ENCODE results near the gene MAP1LC3A.

Gene MAP1LC3A

DNA sequence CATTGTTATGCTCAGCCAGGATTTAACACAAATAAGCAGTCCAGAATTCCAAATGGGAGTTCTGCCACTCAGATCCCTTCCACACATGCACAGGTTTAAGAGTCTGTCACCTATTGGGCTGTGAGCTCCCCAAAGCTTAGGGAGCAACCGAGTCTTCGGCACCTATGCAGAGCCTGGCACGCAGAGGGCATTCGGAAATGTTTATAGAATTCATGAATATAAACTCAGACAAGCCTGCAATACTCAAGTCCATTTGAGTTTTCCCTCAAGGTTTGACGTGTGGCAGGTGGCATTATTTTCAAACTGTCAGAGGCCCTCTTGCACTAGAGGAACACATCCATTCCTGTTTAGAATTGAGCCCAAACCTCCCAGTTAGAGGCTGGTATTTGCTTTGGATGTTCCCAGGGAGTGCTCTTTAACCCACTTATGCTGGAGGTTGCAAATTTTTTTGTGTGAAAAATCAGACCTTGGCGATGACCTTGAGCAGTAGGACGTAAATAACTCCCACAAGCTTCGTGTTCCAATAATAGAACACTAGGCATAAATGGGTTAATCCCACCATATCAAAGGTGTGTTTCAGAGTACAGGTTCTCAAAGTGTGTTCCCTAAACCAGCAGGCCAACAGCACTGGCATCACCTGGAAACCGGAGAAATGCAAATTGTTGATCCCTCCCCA lies 28.1 kb downstream of the MAP1LC3A start:
- no peak for TF ChIP-seq CTCF (IDR thresholded peaks at IDR 0.05; ENCODE audit: low read depth, low read length, missing control alignments)
- no peak for DNase-seq (ENCODE audit: extremely low read depth, low read depth)
- H3K4me3 ChIP-seq (replicated peaks; ENCODE audit: low read depth, low read length), result no peak overlapping the region

GRCh38 chr20:34595377-34596184 lies 37.1 kb downstream of the MAP1LC3A start:
- DNase-seq (ENCODE audit: extremely low read depth, low read depth), result no peak
- H3K4me3 ChIP-seq (replicated peaks; ENCODE audit: low read depth, low read length), result no peak overlapping the region
- no peak for TF ChIP-seq CTCF (IDR thresholded peaks at IDR 0.05; ENCODE audit: low read depth, low read length, missing control alignments)

- H3K4me3 ChIP-seq (replicated peaks; ENCODE audit: low read depth, low read length), result no peak overlapping the region
- TF ChIP-seq CTCF (IDR thresholded peaks at IDR 0.05; ENCODE audit: low read depth, low read length, missing control alignments), result no peak
- DNase-seq (ENCODE audit: extremely low read depth, low read depth), result no peak
Measured at GRCh38 chr20:34600892-34601653, 42.6 kb downstream of the MAP1LC3A start.

GRCh38 chr20:34604980-34605788 lies 46.7 kb downstream of the MAP1LC3A start:
- no peak overlapping the region for H3K4me3 ChIP-seq (replicated peaks; ENCODE audit: low read depth, low read length)
- DNase-seq (ENCODE audit: extremely low read depth, low read depth), result peak; percentile 93
- no peak for TF ChIP-seq CTCF (IDR thresholded peaks at IDR 0.05; ENCODE audit: low read depth, low read length, missing control alignments)

DNA sequence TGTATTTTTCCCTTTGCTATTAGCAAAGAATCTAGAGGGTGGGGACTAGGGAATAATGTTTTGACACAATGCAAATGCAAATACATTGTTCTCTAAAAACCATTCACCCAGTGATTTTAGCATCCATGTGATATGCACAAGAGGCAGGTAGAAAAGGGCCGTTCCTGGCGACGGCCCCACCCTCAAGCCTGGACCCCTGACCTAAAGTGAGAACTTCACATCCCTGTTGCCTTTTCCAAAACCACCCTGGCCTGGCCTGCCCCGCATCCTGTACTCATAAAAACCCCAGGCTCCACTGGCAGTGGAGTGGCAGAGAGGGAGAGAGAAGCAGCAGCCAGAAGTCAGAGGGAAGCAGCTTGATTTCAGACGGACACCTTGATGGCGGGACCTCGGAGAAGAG lies 48.5 kb downstream of the MAP1LC3A start:
- DNase-seq (ENCODE audit: extremely low read depth, low read depth), result no peak
- TF ChIP-seq CTCF (IDR thresholded peaks at IDR 0.05; ENCODE audit: low read depth, low read length, missing control alignments), result no peak
- no peak overlapping the region for H3K4me3 ChIP-seq (replicated peaks; ENCODE audit: low read depth, low read length)

Data from HFF-Myc (cell line).